Mucosa of descending colon (tissue), 3 donors: ENCODE data around the gene CELF4. TPM values are rescaled to one million over a fixed set of nuclear protein-coding genes. Genes with fewer than 3 reads are reported as not detected.

Experiments used
- ATAC-seq: fragments of 200-7000 bp; cut with Tn5 transposase; one replicate; pipeline ENCODE4 v1.9.1; 2020; ENCODE audit warnings: mild to moderate bottlenecking, moderate library complexity
- DNase-seq, 3 donors: peaks; one replicate each; pipeline ENCODE4 v3.0.0-alpha.2; 2020
- H3K36me3 ChIP-seq: fragments of 200-600 bp; one replicate; pipeline ENCODE4 v1.8.0; 2021; ENCODE audit warnings: low read depth, mild to moderate bottlenecking
- H3K4me1 ChIP-seq: fragments of 200-600 bp; one replicate; pipeline ENCODE4 v1.8.0; 2021; ENCODE audit warnings: low read depth, mild to moderate bottlenecking
- H3K4me3 ChIP-seq: fragments of 200-600 bp; one replicate; pipeline ENCODE4 v1.8.0; 2021; ENCODE audit warnings: mild to moderate bottlenecking
- H3K9me3 ChIP-seq: fragments of 200-600 bp; one replicate; pipeline ENCODE4 v1.8.0; 2021; ENCODE audit warnings: mild to moderate bottlenecking
- CTCF ChIP-seq: fragments of 200-600 bp; IDR thresholded peaks from one replicate; pipeline ENCODE4 v1.8.0; 2022; ENCODE audit warnings: antibody characterized with exemption, mild to moderate bottlenecking
- intact Hi-C, 2 donors: fragments of 100-400 bp; cut with DNase I in 1 of 2; cut with micrococcal nuclease in 1 of 2; formaldehyde crosslinking; loops; one replicate each; pipeline versions ENCODE4 v1.11.0 to v1.11.1; 2022; cut with DNase I, micrococcal nuclease
- total RNA-seq, 3 donors: library from RNA; stranded (reverse); fragmentation: NEBNext Ultra II Directional in 2 of 3; extraction: Animal tissue kit (Norgen Biotek cat#: 25700) in 2 of 3; gene quantifications; one replicate each; pipeline versions ENCODE4 v1.2.1 to v1.2.4, GENCODE V29; 2021 to 2023
- donor health status: DM: no; HTN: no; CAD: no; lungs with moderate emphysema.
- donor health status: DM: no; HTN: no; CAD: no.
- donor health status: DM: no; HTN: yes; CAD: no.

CELF4 gene
- total RNA-seq, 3 donors from 2014 or later, result 0.32 to 4.4 (median 0.72) TPM

- Histone ChIP-seq H3K36me3 (no peaks in the 10 kb centered on the region), H3K9me3 (no peaks in the 10 kb centered on the region), H3K4me3 (no peak overlapping the region), H3K4me1 (no peaks in the 10 kb centered on the region)
- intact Hi-C loops, result no loop called here
- TF ChIP-seq CTCF, result no peak
- ATAC-seq (no peak), DNase-seq (no peak)
Observed at GRCh38 chr18:37499913-37500312, 65.7 kb downstream of the CELF4 start.

GRCh38 chr18:37499044-37499443 is 66.6 kb downstream of the CELF4 start:
- DNase-seq (no peak), ATAC-seq (no peak)
- Histone ChIP-seq H3K36me3 (no peaks in the 10 kb centered on the region), H3K9me3 (no peaks in the 10 kb centered on the region), H3K4me1 (no peaks in the 10 kb centered on the region), H3K4me3 (no peak overlapping the region)
- intact Hi-C loops, result no loop called here
- TF ChIP-seq CTCF, result no peak

- no peak for TF ChIP-seq CTCF
- H3K4me3 ChIP-seq, result no peak overlapping the region
- H3K9me3 ChIP-seq, result no peaks in the 10 kb centered on the region
- DNase-seq (no peak), ATAC-seq (no peak)
- intact Hi-C loops, result no loop called here
- no peaks in the 10 kb centered on the region for H3K4me1 ChIP-seq
- H3K36me3 ChIP-seq, result no peaks in the 10 kb centered on the region
Observed at GRCh38 chr18:37497853-37498518, 67.6 kb downstream of the CELF4 start.

GRCh38 chr18:37496568-37496967 is 69.0 kb downstream of the CELF4 start:
- DNase-seq, result no peak
- intact Hi-C loops, result no loop called here
- no peaks in the 10 kb centered on the region for H3K9me3 ChIP-seq

GRCh38 chr18:37495354-37495753 is 70.2 kb downstream of the CELF4 start:
- no peaks in the 10 kb centered on the region for H3K9me3 ChIP-seq
- DNase-seq (no peak), ATAC-seq (no peak)
- H3K36me3 ChIP-seq, result no peaks in the 10 kb centered on the region
- TF ChIP-seq CTCF, result no peak
- no peaks in the 10 kb centered on the region for H3K4me1 ChIP-seq
- no peak overlapping the region for H3K4me3 ChIP-seq
- intact Hi-C loops, result no loop called here

More at GRCh38 chr18:37496568-37496967, 69.0 kb downstream of the CELF4 start:
- no peak for ATAC-seq
- no peaks in the 10 kb centered on the region for H3K36me3 ChIP-seq
- H3K4me3 ChIP-seq, result no peak overlapping the region
- no peak for TF ChIP-seq CTCF
- H3K4me1 ChIP-seq, result no peaks in the 10 kb centered on the region

GRCh38 chr18:37494406-37494805 is 71.2 kb downstream of the CELF4 start:
- DNase-seq (no peak), ATAC-seq (no peak)
- no peak for TF ChIP-seq CTCF
- no peaks in the 10 kb centered on the region for H3K36me3 ChIP-seq
- no peak overlapping the region for H3K4me3 ChIP-seq
- intact Hi-C loops, result no loop called here
- H3K4me1 ChIP-seq, result no peaks in the 10 kb centered on the region
- no peaks in the 10 kb centered on the region for H3K9me3 ChIP-seq
